ENCODE measurements around the gene MMP24. TPM values are rescaled to one million over a fixed set of nuclear protein-coding genes. Genes with fewer than 3 reads are reported as not detected.

Gene MMP24
- total and polyA plus RNA-seq, 2 of the 13 experiments (the other 11 are each of a cell fraction or from before 2014, with no cell fraction given), result 0.29 to 0.35 TPM

GRCh38 chr20:35284267-35284991 lies 57.9 kb downstream of the MMP24 start, which contains the start of gene EIF6 (continued):
- TF ChIP-seq CEBPB (IDR thresholded peaks at IDR 0.05; ENCODE audit: borderline replicate concordance, low read depth, low read length) (no peak), ZSCAN29 (CRISPR knock-in tag; conservative IDR thresholded peaks at IDR 0.05) (no peak), FOXO1 (CRISPR knock-in tag; IDR thresholded peaks at IDR 0.05) (0 out of 2 replicates have a peak, but pooled peaks have one; percentile 46), ZNF335 (CRISPR knock-in tag; IDR thresholded peaks at IDR 0.05) (no peak; the same call in 1 of the 2 replicates), BORCS8-MEF2B (CRISPR knock-in tag; IDR thresholded peaks at IDR 0.05) (peak; percentile 78), DPF2 (CRISPR knock-in tag; IDR thresholded peaks at IDR 0.05; ENCODE audit: borderline replicate concordance, low read depth) (no peak), REXO4 (CRISPR knock-in tag; IDR thresholded peaks at IDR 0.05; ENCODE audit: borderline replicate concordance) (no peak), CEBPZ (IDR thresholded peaks at IDR 0.05; ENCODE audit: low read length) (no peak), PTBP1 (IDR thresholded peaks at IDR 0.05; ENCODE audit: low read depth, low read length, poor library complexity, severe bottlenecking) (peak; percentile 97), SIX1 (CRISPR knock-in tag; IDR thresholded peaks at IDR 0.05; ENCODE audit: borderline replicate concordance) (peak; percentile 22), STAG1 (CRISPR knock-in tag; IDR thresholded peaks at IDR 0.05) (0 out of 2 replicates have a peak, but pooled peaks have one; percentile 9), ZNF704 (CRISPR knock-in tag; IDR thresholded peaks at IDR 0.05; ENCODE audit: borderline replicate concordance) (no peak; the same call in 1 of the 2 replicates), ZNF629 (CRISPR knock-in tag; conservative IDR thresholded peaks at IDR 0.05) (no peak), HOXA5 (CRISPR knock-in tag; IDR thresholded peaks at IDR 0.05) (no peak; the same call in 1 of the 2 replicates), ZNF720 (CRISPR knock-in tag; IDR thresholded peaks at IDR 0.05) (peak; percentile 73; the same call in 1 of the 2 replicates), HBP1 (CRISPR knock-in tag; IDR thresholded peaks at IDR 0.05; ENCODE audit: low read depth) (peak; percentile 100), KDM3A (CRISPR knock-in tag; IDR thresholded peaks at IDR 0.05; ENCODE audit: low read depth) (peak; percentile 85; the same call in 1 of the 2 replicates), ZNF687 (CRISPR knock-in tag; IDR thresholded peaks at IDR 0.05) (peak; percentile 97), TRIM24 (CRISPR knock-in tag; IDR thresholded peaks at IDR 0.05) (no peak), ATAD3A (CRISPR knock-in tag; IDR thresholded peaks at IDR 0.05) (no peak)

All from HepG2 (cell line).